ENCODE data around the gene KSR2.

KSR2 gene

GRCh38 chr12:117438809-117439208, 530.0 kb downstream of the KSR2 start:
- Mint-ChIP-seq H3K9me3 (no peaks in the 10 kb centered on the region), H3K4me3 (no peak overlapping the region), H3K4me1 (no peaks in the 10 kb centered on the region), H3K36me3 (ENCODE audit: low read depth) (no peaks in the 10 kb centered on the region), H3K27ac (no peak overlapping the region), H3K27me3 (ENCODE audit: low read depth, poor library complexity) (peaks cover 34% of the 10 kb centered on the region)
- TF ChIP-seq, protein P1, sequence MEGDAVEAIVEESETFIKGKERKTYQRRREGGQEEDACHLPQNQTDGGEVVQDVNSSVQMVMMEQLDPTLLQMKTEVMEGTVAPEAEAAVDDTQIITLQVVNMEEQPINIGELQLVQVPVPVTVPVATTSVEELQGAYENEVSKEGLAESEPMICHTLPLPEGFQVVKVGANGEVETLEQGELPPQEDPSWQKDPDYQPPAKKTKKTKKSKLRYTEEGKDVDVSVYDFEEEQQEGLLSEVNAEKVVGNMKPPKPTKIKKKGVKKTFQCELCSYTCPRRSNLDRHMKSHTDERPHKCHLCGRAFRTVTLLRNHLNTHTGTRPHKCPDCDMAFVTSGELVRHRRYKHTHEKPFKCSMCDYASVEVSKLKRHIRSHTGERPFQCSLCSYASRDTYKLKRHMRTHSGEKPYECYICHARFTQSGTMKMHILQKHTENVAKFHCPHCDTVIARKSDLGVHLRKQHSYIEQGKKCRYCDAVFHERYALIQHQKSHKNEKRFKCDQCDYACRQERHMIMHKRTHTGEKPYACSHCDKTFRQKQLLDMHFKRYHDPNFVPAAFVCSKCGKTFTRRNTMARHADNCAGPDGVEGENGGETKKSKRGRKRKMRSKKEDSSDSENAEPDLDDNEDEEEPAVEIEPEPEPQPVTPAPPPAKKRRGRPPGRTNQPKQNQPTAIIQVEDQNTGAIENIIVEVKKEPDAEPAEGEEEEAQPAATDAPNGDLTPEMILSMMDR (IDR thresholded peaks at IDR 0.05) = no peak
- DNase-seq = no peak

GRCh38 chr12:117437516-117438255, 531.1 kb downstream of the KSR2 start:
- peaks cover 24% of the 10 kb centered on the region for H3K27me3 Mint-ChIP-seq (ENCODE audit: low read depth, poor library complexity)

GRCh38 chr12:117433878-117434277, 534.9 kb downstream of the KSR2 start:
- TF ChIP-seq, protein P1 (IDR thresholded peaks at IDR 0.05) = no peak
- H3K4me1 Mint-ChIP-seq = no peaks in the 10 kb centered on the region
- no peak overlapping the region for H3K27ac Mint-ChIP-seq
- no peaks in the 10 kb centered on the region for H3K9me3 Mint-ChIP-seq
- DNase-seq = no peak
- peaks cover 10% of the 10 kb centered on the region for H3K27me3 Mint-ChIP-seq (ENCODE audit: low read depth, poor library complexity)
- H3K36me3 Mint-ChIP-seq (ENCODE audit: low read depth) = no peaks in the 10 kb centered on the region
- H3K4me3 Mint-ChIP-seq = no peak overlapping the region

More at GRCh38 chr12:117437516-117438255, 531.1 kb downstream of the KSR2 start:
- no peak for DNase-seq
- TF ChIP-seq, protein P1 (IDR thresholded peaks at IDR 0.05) = no peak
- no peaks in the 10 kb centered on the region for H3K4me1 Mint-ChIP-seq
- no peak overlapping the region for H3K4me3 Mint-ChIP-seq
- H3K9me3 Mint-ChIP-seq = no peaks in the 10 kb centered on the region
- H3K27ac Mint-ChIP-seq = no peak overlapping the region
- no peaks in the 10 kb centered on the region for H3K36me3 Mint-ChIP-seq (ENCODE audit: low read depth)

GRCh38 chr12:117430246-117430645, 538.5 kb downstream of the KSR2 start:
- Mint-ChIP-seq H3K27ac (no peak overlapping the region), H3K27me3 (ENCODE audit: low read depth, poor library complexity) (peaks cover 13% of the 10 kb centered on the region), H3K4me3 (no peak overlapping the region), H3K9me3 (no peaks in the 10 kb centered on the region), H3K4me1 (no peaks in the 10 kb centered on the region), H3K36me3 (ENCODE audit: low read depth) (no peaks in the 10 kb centered on the region)
- TF ChIP-seq, protein P1 (IDR thresholded peaks at IDR 0.05) = no peak
- DNase-seq = no peak

GRCh38 chr12:117427211-117427610, 541.6 kb downstream of the KSR2 start:
- TF ChIP-seq, protein P1 (IDR thresholded peaks at IDR 0.05) = no peak
- DNase-seq = no peak
- no peaks in the 10 kb centered on the region for H3K9me3 Mint-ChIP-seq
- no peak overlapping the region for H3K4me3 Mint-ChIP-seq
- no peaks in the 10 kb centered on the region for H3K4me1 Mint-ChIP-seq
- H3K36me3 Mint-ChIP-seq (ENCODE audit: low read depth) = no peaks in the 10 kb centered on the region
- peaks cover 23% of the 10 kb centered on the region for H3K27me3 Mint-ChIP-seq (ENCODE audit: low read depth, poor library complexity)
- no peak overlapping the region for H3K27ac Mint-ChIP-seq

- peaks cover 5% of the 10 kb centered on the region for H3K4me1 Mint-ChIP-seq
- peaks cover 5% of the 10 kb centered on the region for H3K9me3 Mint-ChIP-seq
- peaks cover 41% of the 10 kb centered on the region for H3K27me3 Mint-ChIP-seq (ENCODE audit: low read depth, poor library complexity)
- DNase-seq = no peak
- TF ChIP-seq, protein P1 (IDR thresholded peaks at IDR 0.05) = no peak
- H3K27ac Mint-ChIP-seq = no peak overlapping the region
- H3K4me3 Mint-ChIP-seq = no peak overlapping the region
- no peaks in the 10 kb centered on the region for H3K36me3 Mint-ChIP-seq (ENCODE audit: low read depth)
Observed at GRCh38 chr12:117421987-117422386, 546.8 kb downstream of the KSR2 start.
